Activated CD8-positive, alpha-beta T cell treated with anti-CD3 and anti-CD28 coated beads for 36 hours (primary cell): Measurements from ENCODE around the gene RPS6KA2. TPM values are rescaled to one million over a fixed set of nuclear protein-coding genes. Genes with fewer than 3 reads are reported as not detected.

Experiments
- ATAC-seq: fragments of 200-7000 bp; cut with Tn5 transposase; one replicate; pipeline ENCODE4 v1.10.0; 2021; ENCODE audit warnings: mild to moderate bottlenecking, moderate library complexity
- CTCF ChIA-PET: fragments of 350-600 bp; sonication (Branson Sonifier 250); formaldehyde crosslinking; loops from one replicate; lab custom pipeline; 2021; ENCODE audit warnings: antibody characterized with exemption; lab: Charles Lee
- POLR2A ChIA-PET: fragments of 350-600 bp; sonication (Branson Sonifier 250); formaldehyde crosslinking; loops from one replicate; lab custom pipeline; 2021; ENCODE audit warnings: antibody characterized with exemption; lab: Charles Lee
- DNase-seq: peaks from one replicate; pipeline ENCODE4 v3.0.0-alpha.2; 2020
- H3K27ac Mint-ChIP-seq: one replicate; pipeline ENCODE4 v1.8.0; 2021; ENCODE audit warnings: mild to moderate bottlenecking, mixed read lengths
- H3K27me3 Mint-ChIP-seq: one replicate; pipeline ENCODE4 v1.8.0; 2021; ENCODE audit warnings: mixed read lengths
- H3K36me3 Mint-ChIP-seq: one replicate; pipeline ENCODE4 v1.8.0; 2021; ENCODE audit warnings: low read depth, mixed read lengths
- H3K4me1 Mint-ChIP-seq: one replicate; pipeline ENCODE4 v1.8.0; 2021; ENCODE audit warnings: low read depth, mixed read lengths
- H3K4me3 Mint-ChIP-seq: one replicate; pipeline ENCODE4 v1.8.0; 2021; ENCODE audit warnings: mild to moderate bottlenecking, moderate library complexity, mixed read lengths
- H3K9me3 Mint-ChIP-seq: one replicate; pipeline ENCODE4 v1.8.0; 2021; ENCODE audit warnings: mixed read lengths
- CTCF ChIP-seq: fragments of 200-600 bp; IDR thresholded peaks from one replicate; pipeline ENCODE4 v1.8.0; 2022; ENCODE audit warnings: antibody characterized with exemption, mild to moderate bottlenecking
- intact Hi-C: fragments of 100-400 bp; cut with micrococcal nuclease; formaldehyde crosslinking; loops from one replicate; pipeline ENCODE4 v1.10.0; 2022
- total RNA-seq, 2 experiments: library from RNA; stranded (reverse); gene quantifications; one replicate each; pipeline ENCODE4 v1.2.3, GENCODE V29; 2021

The RPS6KA2 gene
- total RNA-seq, 2 experiments from 2014 or later = 5.8 TPM

- TF ChIP-seq CTCF = no peak
- Mint-ChIP-seq H3K9me3 (peaks cover 11% of the 10 kb centered on the region), H3K36me3 (peaks cover 13% of the 10 kb centered on the region), H3K4me3 (no peak overlapping the region), H3K4me1 (peaks cover 65% of the 10 kb centered on the region), H3K27me3 (no peaks in the 10 kb centered on the region), H3K27ac (peak overlapping the region; percentile 75)
- DNase-seq = no peak
- ATAC-seq = no peak
- CTCF ChIA-PET = interaction anchor here (1.0 kb wide), 1 partner anchor 15 kb away, joined by 4 read pairs; no protein-coding TSS in a partner anchor
- intact Hi-C loops = no loop called here
- POLR2A ChIA-PET = no interaction called here
Observed at GRCh38 chr6:166419717-166420116, 207.3 kb downstream of the RPS6KA2 start.

- H3K9me3 Mint-ChIP-seq = peaks cover 11% of the 10 kb centered on the region
- ChIA-PET POLR2A (no interaction called here), CTCF (interaction anchor here (1.0 to 1.5 kb wide), 2 partner anchors 16 to 19 kb away, joined by 3 to 4 read pairs; no protein-coding TSS in a partner anchor)
- H3K27ac Mint-ChIP-seq = peak overlapping the region; percentile 75
- no peak for TF ChIP-seq CTCF
- peak; percentile 59 for ATAC-seq
- peak overlapping the region; percentile 20 for H3K4me3 Mint-ChIP-seq
- intact Hi-C loops = no loop called here
- H3K36me3 Mint-ChIP-seq = peaks cover 15% of the 10 kb centered on the region
- peaks cover 69% of the 10 kb centered on the region for H3K4me1 Mint-ChIP-seq
- H3K27me3 Mint-ChIP-seq = no peaks in the 10 kb centered on the region
- DNase-seq = peak; percentile 88
Observed at GRCh38 chr6:166419286-166419685, 207.8 kb downstream of the RPS6KA2 start.

DNA sequence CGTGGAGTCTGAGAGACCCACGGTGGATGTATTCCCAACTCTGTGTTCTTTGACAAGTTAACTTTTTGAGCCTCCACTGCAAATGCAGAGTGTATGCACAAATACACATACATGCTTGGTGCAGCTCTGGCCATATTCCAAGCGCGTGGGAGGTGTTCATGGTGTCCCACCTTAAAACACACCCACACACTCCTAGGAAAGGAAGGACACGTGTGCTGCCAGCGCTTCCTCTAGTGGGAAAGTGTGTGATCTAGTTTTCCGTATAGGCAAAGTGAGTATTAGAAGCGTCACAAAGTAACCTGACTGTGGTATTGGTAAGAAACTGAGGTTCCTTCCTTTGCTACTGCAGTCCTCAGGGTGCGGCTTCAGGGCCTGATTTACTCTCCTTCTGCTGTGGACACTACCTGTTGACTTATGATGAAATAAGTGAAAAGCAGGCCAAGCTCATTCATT, 208.3 kb downstream of the RPS6KA2 start:
- peak; percentile 31 for ATAC-seq
- Mint-ChIP-seq H3K9me3 (peaks cover 11% of the 10 kb centered on the region), H3K27ac (peak overlapping the region; percentile 75), H3K4me1 (peaks cover 73% of the 10 kb centered on the region), H3K36me3 (peaks cover 16% of the 10 kb centered on the region), H3K4me3 (no peak overlapping the region), H3K27me3 (no peaks in the 10 kb centered on the region)
- DNase-seq = peak; percentile 63
- CTCF ChIA-PET = interaction anchor here (1.0 to 1.5 kb wide), 2 partner anchors 16 to 18 kb away, joined by 3 to 4 read pairs; no protein-coding TSS in a partner anchor
- POLR2A ChIA-PET = interaction anchor here (1.0 kb wide), 1 partner anchor 160 kb away, joined by 3 read pairs; no protein-coding TSS in a partner anchor
- no peak for TF ChIP-seq CTCF
- intact Hi-C loops = no loop called here

GRCh38 chr6:166417285-166417691, 209.8 kb downstream of the RPS6KA2 start:
- no peaks in the 10 kb centered on the region for H3K27me3 Mint-ChIP-seq
- peak; percentile 77 for ATAC-seq
- peak overlapping the region; percentile 77 for H3K27ac Mint-ChIP-seq
- no peak overlapping the region for H3K4me3 Mint-ChIP-seq
- DNase-seq = peak; percentile 73
- CTCF ChIA-PET = no interaction called here
- peaks cover 82% of the 10 kb centered on the region for H3K4me1 Mint-ChIP-seq
- POLR2A ChIA-PET = interaction anchor here (1.2 kb wide), 1 partner anchor 159 kb away, joined by 5 read pairs; no protein-coding TSS in a partner anchor
- H3K9me3 Mint-ChIP-seq = peaks cover 11% of the 10 kb centered on the region
- intact Hi-C loops = no loop called here
- peaks cover 16% of the 10 kb centered on the region for H3K36me3 Mint-ChIP-seq
- no peak for TF ChIP-seq CTCF

- no peak for DNase-seq
- Mint-ChIP-seq H3K4me1 (peaks cover 91% of the 10 kb centered on the region), H3K36me3 (peaks cover 16% of the 10 kb centered on the region), H3K9me3 (peaks cover 11% of the 10 kb centered on the region), H3K27me3 (no peaks in the 10 kb centered on the region), H3K4me3 (no peak overlapping the region), H3K27ac (peak overlapping the region; percentile 55)
- ChIA-PET POLR2A (no interaction called here), CTCF (no interaction called here)
- intact Hi-C loops = no loop called here
- no peak for ATAC-seq
- no peak for TF ChIP-seq CTCF
Observed at GRCh38 chr6:166415833-166416347, 211.2 kb downstream of the RPS6KA2 start.
